A673 (cell line): ENCODE data around the gene SDS. TPM values are rescaled to one million over a fixed set of nuclear protein-coding genes. Genes with fewer than 3 reads are reported as not detected.

Experiments used
- BruUV-seq: library from RNA; stranded (reverse); fragments of 400-500 nt; replicated peaks from 2 replicates; lab custom pipeline; 2021; lab: Mats Ljungman, UMichigan
- CTCF ChIA-PET: fragments of 300-600 bp; sonication (Branson Sonifier 250); formaldehyde crosslinking; loops from one replicate; lab custom pipeline; 2022; ENCODE audit warnings: antibody characterized with exemption; lab: Charles Lee
- POLR2A ChIA-PET: fragments of 300-600 bp; sonication (Branson Sonifier 250); formaldehyde crosslinking; loops from one replicate; lab custom pipeline; 2022; ENCODE audit warnings: antibody characterized with exemption; ENCODE audit not compliant: low non-redundant PET; lab: Charles Lee
- DNase-seq: peaks from one replicate; pipeline ENCODE4 v3.0.0-alpha.2; 2015; ENCODE audit warnings: low spot score
- H3K27ac ChIP-seq: fragments of 200-600 bp; sonication (generic); 2 replicates; pipeline ENCODE4 v1.5.1; 2016; ENCODE audit warnings: mixed run types, low read depth, mild to moderate bottlenecking, mixed read lengths, antibody characterized with exemption, low read length; ENCODE audit not compliant: poor library complexity, severe bottlenecking
- H3K27me3 ChIP-seq: fragments of 200-600 bp; sonication (generic); replicated peaks from 2 replicates; pipeline ENCODE4 v1.6.1; 2017; ENCODE audit warnings: mixed run types, low read depth, mild to moderate bottlenecking, mixed read lengths, antibody characterized with exemption, low read length; ENCODE audit not compliant: insufficient read depth, poor library complexity
- H3K36me3 ChIP-seq: fragments of 200-600 bp; sonication (generic); 2 replicates; pipeline ENCODE4 v1.6.1; 2016; ENCODE audit warnings: mixed run types, mild to moderate bottlenecking, mixed read lengths, antibody characterized with exemption, low read length; ENCODE audit not compliant: insufficient read depth, poor library complexity, severe bottlenecking
- H3K4me1 ChIP-seq: fragments of 200-600 bp; sonication (generic); 2 replicates; pipeline ENCODE4 v1.6.1; 2017; ENCODE audit warnings: mixed run types, mild to moderate bottlenecking, mixed read lengths, antibody characterized with exemption, low read length; ENCODE audit not compliant: insufficient read depth, poor library complexity, severe bottlenecking
- H3K4me3 ChIP-seq: fragments of 200-600 bp; sonication (generic); 2 replicates; pipeline ENCODE4 v1.5.1; 2016; ENCODE audit warnings: low read depth, mixed run types, mild to moderate bottlenecking, mixed read lengths, low read length; ENCODE audit not compliant: poor library complexity, severe bottlenecking
- H3K9me3 ChIP-seq: fragments of 200-600 bp; sonication (generic); 2 replicates; pipeline ENCODE4 v1.6.1; 2016; ENCODE audit warnings: mixed run types, low read depth, mild to moderate bottlenecking, mixed read lengths, antibody characterized with exemption, low read length; ENCODE audit not compliant: poor library complexity, severe bottlenecking
- EZH2 ChIP-seq: fragments of 200-600 bp; sonication (generic); IDR thresholded peaks from 2 replicates; pipeline ENCODE4 v1.6.1; 2017; ENCODE audit warnings: borderline replicate concordance, low read depth, mild to moderate bottlenecking, mixed read lengths, antibody characterized with exemption, low read length; ENCODE audit not compliant: poor library complexity, severe bottlenecking
- intact Hi-C: fragments of 100-400 bp; cut with micrococcal nuclease; formaldehyde crosslinking; loops from one replicate; pipeline ENCODE4 v1.10.0; 2022; ENCODE audit not compliant: unreplicated experiment
- total RNA-seq: library from RNA; stranded (reverse); gene quantifications from 2 replicates; pipeline ENCODE4 v1.2.3, GENCODE V29; 2021
- TF ChIP-seq, protein P1 (sequence below): fragments of 300-800, 200-600 bp; sonication (generic); conservative IDR thresholded peaks from 2 replicates; pipeline ENCODE4 v1.5.1; 2017; ENCODE audit warnings: low read depth, mild to moderate bottlenecking, antibody characterized with exemption, low read length, moderate library complexity, mixed read lengths

Gene SDS
- total RNA-seq, 1 experiment from 2014 or later: not detected

DNA sequence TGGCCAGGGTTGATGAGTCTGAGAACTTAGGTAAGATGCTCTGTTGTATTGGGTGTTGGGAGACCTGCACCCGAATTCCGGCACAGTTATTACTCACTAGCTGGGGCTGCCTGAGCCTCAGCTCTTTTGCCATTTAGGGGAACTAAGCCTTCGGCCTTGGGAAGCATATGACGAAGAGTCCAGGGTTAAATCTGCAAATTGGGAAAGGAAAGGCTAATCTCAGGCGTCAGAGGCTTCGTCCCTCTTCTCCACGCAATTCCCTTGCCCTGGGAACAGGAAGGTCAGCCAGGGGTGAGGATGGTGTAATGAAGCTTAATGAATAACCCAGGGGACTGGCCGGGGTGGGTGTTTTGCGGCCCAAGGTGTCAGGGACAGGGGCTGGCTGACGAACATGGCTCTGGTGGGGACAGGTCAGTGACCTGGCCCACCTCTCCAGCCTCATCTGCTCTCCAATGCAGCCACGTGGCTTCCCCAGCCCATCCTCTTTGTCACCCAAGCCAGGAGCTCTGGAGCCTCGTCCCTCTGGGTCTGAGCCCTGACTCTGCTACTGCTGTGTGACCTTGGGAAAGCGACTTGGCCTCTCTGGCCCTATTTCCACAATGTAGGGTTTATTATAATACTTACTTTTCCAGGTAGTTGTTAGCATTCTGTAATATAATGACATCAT lies 14.7 kb upstream of the SDS start:
- Histone ChIP-seq H3K27me3 (no peaks in the 10 kb centered on the region), H3K4me1 (no peaks in the 10 kb centered on the region), H3K27ac (no peak overlapping the region), H3K4me3 (no peak overlapping the region), H3K36me3 (no peaks in the 10 kb centered on the region), H3K9me3 (no peaks in the 10 kb centered on the region)
- intact Hi-C loops: no loop called here
- TF ChIP-seq, protein P1, sequence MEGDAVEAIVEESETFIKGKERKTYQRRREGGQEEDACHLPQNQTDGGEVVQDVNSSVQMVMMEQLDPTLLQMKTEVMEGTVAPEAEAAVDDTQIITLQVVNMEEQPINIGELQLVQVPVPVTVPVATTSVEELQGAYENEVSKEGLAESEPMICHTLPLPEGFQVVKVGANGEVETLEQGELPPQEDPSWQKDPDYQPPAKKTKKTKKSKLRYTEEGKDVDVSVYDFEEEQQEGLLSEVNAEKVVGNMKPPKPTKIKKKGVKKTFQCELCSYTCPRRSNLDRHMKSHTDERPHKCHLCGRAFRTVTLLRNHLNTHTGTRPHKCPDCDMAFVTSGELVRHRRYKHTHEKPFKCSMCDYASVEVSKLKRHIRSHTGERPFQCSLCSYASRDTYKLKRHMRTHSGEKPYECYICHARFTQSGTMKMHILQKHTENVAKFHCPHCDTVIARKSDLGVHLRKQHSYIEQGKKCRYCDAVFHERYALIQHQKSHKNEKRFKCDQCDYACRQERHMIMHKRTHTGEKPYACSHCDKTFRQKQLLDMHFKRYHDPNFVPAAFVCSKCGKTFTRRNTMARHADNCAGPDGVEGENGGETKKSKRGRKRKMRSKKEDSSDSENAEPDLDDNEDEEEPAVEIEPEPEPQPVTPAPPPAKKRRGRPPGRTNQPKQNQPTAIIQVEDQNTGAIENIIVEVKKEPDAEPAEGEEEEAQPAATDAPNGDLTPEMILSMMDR: no peak
- TF ChIP-seq EZH2: no peak
- POLR2A ChIA-PET: no interaction called here
- CTCF ChIA-PET: no interaction called here
- no TSS peak for BruUV-seq
- no peak for DNase-seq

DNA sequence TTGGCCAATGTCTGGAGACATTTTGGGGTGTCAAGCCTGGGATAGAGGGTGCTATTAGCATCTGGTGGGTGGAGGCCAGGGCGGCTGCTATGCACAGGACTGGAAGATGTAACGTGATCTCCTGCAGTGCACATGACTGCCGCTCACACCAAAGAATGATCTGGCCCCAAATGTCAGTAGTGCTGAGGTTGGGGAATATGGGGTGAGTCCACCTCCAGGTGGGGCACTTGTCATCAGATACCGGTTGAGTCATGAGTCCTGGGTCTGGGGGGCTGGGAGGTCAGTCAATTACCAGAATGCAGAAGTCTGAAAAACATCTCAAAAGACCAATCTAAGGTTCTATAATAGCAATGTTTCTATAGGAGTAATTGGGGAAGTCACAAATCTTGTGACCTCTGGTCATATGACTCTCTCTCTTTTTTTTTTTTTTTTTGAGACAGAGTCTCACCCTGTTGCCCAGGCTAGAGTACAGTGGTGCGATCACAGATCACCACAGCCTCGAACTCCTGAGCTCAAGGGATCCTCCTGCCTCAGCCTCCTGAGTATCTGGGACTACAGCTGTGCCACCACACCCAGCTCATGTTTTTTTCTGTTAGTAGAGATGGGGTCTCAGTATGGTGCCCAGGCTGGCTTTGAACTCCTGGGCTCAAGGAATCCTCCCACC lies 12.5 kb upstream of the SDS start:
- CTCF ChIA-PET: interaction anchor here (0.5 to 0.9 kb wide), 2 partner anchors 9 to 255 kb away, joined by 4 read pairs; no protein-coding TSS in a partner anchor
- no peak for TF ChIP-seq EZH2
- TF ChIP-seq, protein P1: no peak
- no peak for DNase-seq
- POLR2A ChIA-PET: no interaction called here
- H3K4me1 ChIP-seq: no peaks in the 10 kb centered on the region
- no peak overlapping the region for H3K4me3 ChIP-seq
- no peak overlapping the region for H3K27ac ChIP-seq
- no peaks in the 10 kb centered on the region for H3K27me3 ChIP-seq
- no peaks in the 10 kb centered on the region for H3K36me3 ChIP-seq
- no peaks in the 10 kb centered on the region for H3K9me3 ChIP-seq
- no TSS peak for BruUV-seq
- intact Hi-C loops: no loop called here

DNA sequence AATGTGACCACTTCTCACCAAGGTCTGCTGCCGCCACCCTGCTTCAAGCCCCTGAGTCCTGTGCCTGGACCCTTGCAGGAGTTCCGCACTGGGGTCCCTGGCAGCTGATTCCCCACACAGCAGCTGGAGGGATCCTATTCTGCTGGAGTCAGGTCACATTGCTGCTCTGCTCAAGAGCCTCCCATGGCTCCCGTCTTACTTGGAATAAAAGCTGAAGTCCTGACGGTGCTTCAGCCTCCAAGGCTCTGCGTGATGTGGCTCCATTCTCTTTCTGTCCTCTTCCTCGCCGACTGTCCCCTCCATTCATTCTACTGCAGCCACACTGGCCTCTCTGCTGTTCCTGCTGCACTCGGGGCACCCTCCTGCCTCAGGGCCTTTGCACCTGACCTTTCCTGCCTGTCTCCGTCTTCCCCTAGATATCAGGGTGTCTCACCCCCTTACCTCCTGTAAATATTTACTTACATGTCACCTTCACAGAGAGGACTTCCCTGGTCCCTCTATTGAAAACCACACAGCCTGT lies 10.9 kb upstream of the SDS start:
- no peak for DNase-seq
- no peak overlapping the region for H3K27ac ChIP-seq
- H3K4me1 ChIP-seq: no peaks in the 10 kb centered on the region
- intact Hi-C loops: no loop called here
- H3K9me3 ChIP-seq: no peaks in the 10 kb centered on the region
- ChIA-PET CTCF (interaction anchor here (1.2 kb wide), 1 partner anchor 11 kb away, joined by 7 read pairs; no protein-coding TSS in a partner anchor), POLR2A (no interaction called here)
- no peaks in the 10 kb centered on the region for H3K27me3 ChIP-seq
- BruUV-seq: no TSS peak
- no peaks in the 10 kb centered on the region for H3K36me3 ChIP-seq
- TF ChIP-seq, protein P1: no peak
- no peak for TF ChIP-seq EZH2
- no peak overlapping the region for H3K4me3 ChIP-seq
